GM10248 (cell line): ENCODE results near the gene CRYZL1.
A peak's percentile ranks its signal among the peaks of the same experiment; 100 is the strongest.

Experiments
- CTCF ChIA-PET: fragments of 300-600 bp; sonication (Branson Sonifier 250); formaldehyde crosslinking; extraction: SDS; loops from one replicate; lab custom pipeline; 2021; ENCODE audit warnings: antibody characterized with exemption; lab: Yijun Ruan, JAX
- POLR2A ChIA-PET: fragments of 350-650 bp; sonication (Branson Sonifier 250); formaldehyde crosslinking; extraction: SDS; loops from one replicate; lab custom pipeline; 2020; ENCODE audit warnings: antibody characterized with exemption; lab: Yijun Ruan, JAX
- DNase-seq: peaks from one replicate; pipeline ENCODE4 v3.0.0; 2012; ENCODE audit errors: extremely low spot score
- CTCF ChIP-seq: IDR thresholded peaks from 2 replicates; pipeline ENCODE4 v1.5.1; 2012; ENCODE audit warnings: mild to moderate bottlenecking, low read depth; ENCODE audit errors: extremely low read depth, missing control alignments, control extremely low read depth

CRYZL1 gene

GRCh38 chr21:33550772-33551660 lies 90.5 kb downstream of the CRYZL1 start:
- TF ChIP-seq CTCF, result no peak
- POLR2A ChIA-PET, result interaction anchor here (0.5 to 1.7 kb wide), 4 partner anchors 8 to 51 kb away, joined by 4 to 6 read pairs (median 4); partner anchors contain the start of gene SON
- no peak for DNase-seq
- CTCF ChIA-PET, result interaction anchor here (1.1 to 2.1 kb wide), 3 partner anchors 19 to 55 kb away, joined by 3 to 7 read pairs (median 5); no protein-coding TSS in a partner anchor

- no peak for TF ChIP-seq CTCF
- DNase-seq, result no peak
- ChIA-PET CTCF (interaction anchor here (1.1 to 1.2 kb wide), 2 partner anchors 12 to 39 kb away, joined by 3 read pairs; no protein-coding TSS in a partner anchor), POLR2A (interaction anchor here (0.5 to 1.0 kb wide), 2 partner anchors 10 to 31 kb away, joined by 3 to 4 read pairs; no protein-coding TSS in a partner anchor)
Observed at GRCh38 chr21:33549848-33550771, 91.4 kb downstream of the CRYZL1 start.

GRCh38 chr21:33546086-33546485 lies 95.5 kb downstream of the CRYZL1 start:
- CTCF ChIA-PET, result no interaction called here
- DNase-seq, result no peak
- no peak for TF ChIP-seq CTCF
- POLR2A ChIA-PET, result interaction anchor here (2.1 kb wide), 1 partner anchor 11 kb away, joined by 4 read pairs; no protein-coding TSS in a partner anchor

- DNase-seq, result no peak
- POLR2A ChIA-PET, result no interaction called here
- no peak for TF ChIP-seq CTCF
- CTCF ChIA-PET, result interaction anchor here (1.1 to 3.2 kb wide), 3 partner anchors 11 to 24 kb away, joined by 3 to 12 read pairs (median 5); no protein-coding TSS in a partner anchor
Observed at GRCh38 chr21:33544451-33545195, 96.9 kb downstream of the CRYZL1 start.

- TF ChIP-seq CTCF, result no peak
- ChIA-PET POLR2A (interaction anchor here (0.6 to 1.1 kb wide), 4 partner anchors 8 to 103 kb away, joined by 3 to 6 read pairs (median 4); partner anchors contain the start of gene DONSON), CTCF (interaction anchor here (0.7 to 3.2 kb wide), 3 partner anchors 12 to 63 kb away, joined by 3 to 12 read pairs (median 5); no protein-coding TSS in a partner anchor)
- DNase-seq, result peak; percentile 57
Observed at GRCh38 chr21:33543505-33544129, 97.9 kb downstream of the CRYZL1 start.
